HFFc6 (cell line): ENCODE data around the gene TSSK1B. TPM values are rescaled to one million over a fixed set of nuclear protein-coding genes. Genes with fewer than 3 reads are reported as not detected.
"Not testable (repeated sequence)": the region's sequence is repeated elsewhere in the genome, so short reads cannot be mapped to it uniquely, and the experiment has no call there.

Experiments
- DNase-seq: peaks from one replicate; pipeline ENCODE4 v3.0.0-alpha.2; 2018
- H3K27ac Mint-ChIP-seq: 2 replicates; pipeline ENCODE4 v1.8.0; 2020; ENCODE audit warnings: mild to moderate bottlenecking, mixed read lengths
- H3K27me3 Mint-ChIP-seq: 2 replicates; pipeline ENCODE4 v1.8.0; 2021; ENCODE audit warnings: mild to moderate bottlenecking, moderate library complexity, mixed read lengths; ENCODE audit not compliant: insufficient read depth
- H3K36me3 Mint-ChIP-seq: 2 replicates; pipeline ENCODE4 v1.8.0; 2021; ENCODE audit warnings: low read depth, mixed read lengths
- H3K4me1 Mint-ChIP-seq: 2 replicates; pipeline ENCODE4 v1.8.0; 2020; ENCODE audit warnings: low read depth, mixed read lengths
- H3K4me3 Mint-ChIP-seq: 2 replicates; pipeline ENCODE4 v1.8.0; 2020; ENCODE audit warnings: mild to moderate bottlenecking, moderate library complexity, mixed read lengths
- H3K9me3 Mint-ChIP-seq: 2 replicates; pipeline ENCODE4 v1.8.0; 2020; ENCODE audit warnings: mild to moderate bottlenecking, mixed read lengths
- CTCF ChIP-seq: fragments of 200-600 bp; sonication (generic); IDR thresholded peaks from 2 replicates; pipeline ENCODE4 v1.5.0; 2021; ENCODE audit warnings: antibody characterized with exemption, mild to moderate bottlenecking
- total RNA-seq, 6 experiments: library from RNA; stranded (reverse); fragmentation: NEBNext Ultra II Directional; extraction: Animal tissue kit (Norgen Biotek cat#: 25700); gene quantifications; 2 replicates in 1 of 6; 3 replicates in 5 of 6; pipeline ENCODE4 v1.2.3, GENCODE V29; 2021

TSSK1B gene
- total RNA-seq, 6 experiments from 2014 or later = not detected

- Mint-ChIP-seq H3K9me3 (no peaks in the 10 kb centered on the region), H3K36me3 (no peaks in the 10 kb centered on the region), H3K27ac (no peak overlapping the region), H3K4me1 (no peaks in the 10 kb centered on the region), H3K27me3 (peaks cover 14% of the 10 kb centered on the region), H3K4me3 (no peak overlapping the region)
- TF ChIP-seq CTCF = no peak
- DNase-seq = no peak
Observed at GRCh38 chr5:113404269-113404668, 30.5 kb downstream of the TSSK1B start.

- not testable (repeated sequence) for H3K27ac Mint-ChIP-seq, H3K9me3 Mint-ChIP-seq, H3K27me3 Mint-ChIP-seq, DNase-seq, H3K4me1 Mint-ChIP-seq, H3K4me3 Mint-ChIP-seq, H3K36me3 Mint-ChIP-seq
Observed at GRCh38 chr5:113397986-113398385, 36.8 kb downstream of the TSSK1B start.

GRCh38 chr5:113397046-113397445 lies 37.7 kb downstream of the TSSK1B start:
- no peak for TF ChIP-seq CTCF
- Mint-ChIP-seq H3K4me3 (no peak overlapping the region), H3K27me3 (peaks cover 5% of the 10 kb centered on the region), H3K4me1 (no peaks in the 10 kb centered on the region), H3K9me3 (no peaks in the 10 kb centered on the region), H3K27ac (no peak overlapping the region), H3K36me3 (no peaks in the 10 kb centered on the region)
- DNase-seq = no peak

GRCh38 chr5:113394658-113395057 lies 40.1 kb downstream of the TSSK1B start:
- no peak for DNase-seq
- no peak for TF ChIP-seq CTCF
- H3K27ac Mint-ChIP-seq = no peak overlapping the region
- peaks cover 9% of the 10 kb centered on the region for H3K27me3 Mint-ChIP-seq
- H3K36me3 Mint-ChIP-seq = no peaks in the 10 kb centered on the region
- no peaks in the 10 kb centered on the region for H3K4me1 Mint-ChIP-seq
- H3K4me3 Mint-ChIP-seq = no peak overlapping the region
- no peaks in the 10 kb centered on the region for H3K9me3 Mint-ChIP-seq

GRCh38 chr5:113390224-113390623 lies 44.6 kb downstream of the TSSK1B start:
- Mint-ChIP-seq H3K4me1 (no peaks in the 10 kb centered on the region), H3K27me3 (peaks cover 9% of the 10 kb centered on the region), H3K9me3 (no peaks in the 10 kb centered on the region), H3K4me3 (no peak overlapping the region), H3K36me3 (no peaks in the 10 kb centered on the region), H3K27ac (no peak overlapping the region)
- TF ChIP-seq CTCF = no peak
- DNase-seq = no peak

GRCh38 chr5:113389116-113389515 lies 45.7 kb downstream of the TSSK1B start:
- Mint-ChIP-seq H3K27me3 (peaks cover 9% of the 10 kb centered on the region), H3K36me3 (no peaks in the 10 kb centered on the region), H3K27ac (no peak overlapping the region), H3K9me3 (no peaks in the 10 kb centered on the region), H3K4me1 (no peaks in the 10 kb centered on the region), H3K4me3 (no peak overlapping the region)
- no peak for DNase-seq
- no peak for TF ChIP-seq CTCF
